RWPE2 (cell line): ENCODE results near the gene CARD8.
A peak's percentile ranks its signal among the peaks of the same experiment; 100 is the strongest.
"Not testable (repeated sequence)": the region's sequence is repeated elsewhere in the genome, so short reads cannot be mapped to it uniquely, and the experiment has no call there.

Source experiments
- ATAC-seq: fragments of 200-7000 bp; cut with Tn5 transposase; 3 replicates; pipeline ENCODE4 v1.9.1; 2021; ENCODE audit warnings: low read depth
- DNase-seq: peaks from one replicate; pipeline ENCODE4 v3.0.0-alpha.2; 2020; ENCODE audit warnings: low spot score
- H3K27ac ChIP-seq: fragments of 450-650 bp; 2 replicates; pipeline ENCODE4 v1.5.1; 2017; ENCODE audit warnings: mild to moderate bottlenecking; ENCODE audit not compliant: poor library complexity, severe bottlenecking
- H3K27me3 ChIP-seq: fragments of 250-450 bp; sonication (Bioruptor Pico); 2 replicates; pipeline ENCODE4 v1.5.1; 2021; ENCODE audit warnings: mild to moderate bottlenecking, moderate library complexity; ENCODE audit not compliant: insufficient read depth, poor library complexity, severe bottlenecking
- H3K36me3 ChIP-seq: fragments of 250-450 bp; sonication (Bioruptor Pico); 2 replicates; pipeline ENCODE4 v1.5.1; 2020; ENCODE audit warnings: low read depth, mild to moderate bottlenecking, moderate library complexity
- H3K4me1 ChIP-seq: fragments of 250-450 bp; sonication (Bioruptor Pico); 2 replicates; pipeline ENCODE4 v1.5.1; 2021; ENCODE audit warnings: mild to moderate bottlenecking, moderate library complexity; ENCODE audit not compliant: insufficient read depth, poor library complexity, severe bottlenecking
- H3K4me3 ChIP-seq: fragments of 250-450 bp; sonication (Bioruptor Pico); 2 replicates; pipeline ENCODE4 v1.5.1; 2021; ENCODE audit warnings: mild to moderate bottlenecking, moderate library complexity; ENCODE audit not compliant: severe bottlenecking
- H3K9me3 ChIP-seq: fragments of 250-450 bp; sonication (Bioruptor Pico); 2 replicates; pipeline ENCODE4 v1.5.1; 2021; ENCODE audit warnings: mild to moderate bottlenecking, moderate library complexity; ENCODE audit not compliant: severe bottlenecking
- CTCF ChIP-seq: fragments of 450-650 bp; IDR thresholded peaks from one replicate; pipeline ENCODE4 v1.5.1; 2017; ENCODE audit warnings: mild to moderate bottlenecking, moderate library complexity; ENCODE audit not compliant: poor library complexity, severe bottlenecking

The CARD8 gene

GRCh38 chr19:48291489-48291815, 35.7 kb upstream of the CARD8 start:
- H3K9me3 ChIP-seq, ATAC-seq, H3K27me3 ChIP-seq, H3K36me3 ChIP-seq, H3K27ac ChIP-seq, H3K4me1 ChIP-seq, H3K4me3 ChIP-seq, DNase-seq: not testable (repeated sequence)
- peak; percentile 73 for TF ChIP-seq CTCF

- Histone ChIP-seq H3K9me3 (no peaks in the 10 kb centered on the region), H3K27me3 (no peaks in the 10 kb centered on the region), H3K36me3 (peaks cover 9% of the 10 kb centered on the region; the same call in 1 of the 2 replicates), H3K4me1 (peaks cover 4% of the 10 kb centered on the region), H3K27ac (no peak overlapping the region), H3K4me3 (peak overlapping the region; percentile 32)
- TF ChIP-seq CTCF: peak; percentile 97
- ATAC-seq: peak; percentile 77
- peak; percentile 67 for DNase-seq
Measured at GRCh38 chr19:48290771-48291488, 35.2 kb upstream of the CARD8 start.

- Histone ChIP-seq H3K27ac (no peak overlapping the region), H3K4me1 (peaks cover 4% of the 10 kb centered on the region), H3K36me3 (peaks cover 9% of the 10 kb centered on the region; the same call in 1 of the 2 replicates), H3K4me3 (no peak overlapping the region), H3K9me3 (no peaks in the 10 kb centered on the region), H3K27me3 (no peaks in the 10 kb centered on the region)
- TF ChIP-seq CTCF: no peak
- ATAC-seq: peak; percentile 62
- DNase-seq: no peak
Measured at GRCh38 chr19:48290401-48290770, 34.7 kb upstream of the CARD8 start.

- no peak for TF ChIP-seq CTCF
- peaks cover 4% of the 10 kb centered on the region for H3K4me1 ChIP-seq
Measured at GRCh38 chr19:48287748-48288147, 32.0 kb upstream of the CARD8 start.

GRCh38 chr19:48284896-48285295, 29.2 kb upstream of the CARD8 start:
- ATAC-seq: no peak

More at GRCh38 chr19:48287748-48288147, 32.0 kb upstream of the CARD8 start:
- DNase-seq (no peak), ATAC-seq (no peak)
- H3K36me3 ChIP-seq: peaks cover 22% of the 10 kb centered on the region
- H3K4me3 ChIP-seq: no peak overlapping the region
- H3K9me3 ChIP-seq: no peaks in the 10 kb centered on the region
- H3K27ac ChIP-seq: no peak overlapping the region
- H3K27me3 ChIP-seq: no peaks in the 10 kb centered on the region

More at GRCh38 chr19:48284896-48285295, 29.2 kb upstream of the CARD8 start:
- Histone ChIP-seq H3K9me3 (no peaks in the 10 kb centered on the region), H3K27me3 (no peaks in the 10 kb centered on the region), H3K4me3 (no peak overlapping the region), H3K36me3 (peaks cover 29% of the 10 kb centered on the region), H3K27ac (no peak overlapping the region), H3K4me1 (no peaks in the 10 kb centered on the region)
- no peak for TF ChIP-seq CTCF
- no peak for DNase-seq
